NCI-H1436 treated with DMSO at 0.1 percent for 48 hours (cell line): ENCODE results near the gene PEX16.

Source experiments
- DNase-seq: peaks from one replicate; lab custom pipeline; 2025; lab: John Stamatoyannopoulos, UW

PEX16 gene

DNA sequence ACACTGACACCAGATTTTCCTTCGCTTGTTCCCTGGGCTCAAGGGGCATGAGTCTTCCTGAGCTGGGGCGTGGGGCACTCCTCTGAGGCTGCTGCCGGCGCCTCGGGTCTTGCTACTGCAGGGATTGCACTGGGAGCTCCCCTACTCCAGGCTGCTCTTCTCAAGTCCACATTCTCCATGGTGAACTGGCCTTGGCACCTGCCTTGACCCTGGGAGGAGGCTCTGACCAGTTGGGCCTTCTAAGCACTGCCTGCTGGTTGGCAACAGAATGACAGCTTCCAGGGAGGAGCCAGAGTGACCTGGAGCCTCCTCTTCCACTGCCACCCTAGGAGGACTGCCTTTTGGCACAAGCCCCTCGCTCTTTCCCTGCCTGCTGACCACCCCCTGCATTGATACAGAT, 20.1 kb downstream of the PEX16 start:
- no peak for DNase-seq

DNA sequence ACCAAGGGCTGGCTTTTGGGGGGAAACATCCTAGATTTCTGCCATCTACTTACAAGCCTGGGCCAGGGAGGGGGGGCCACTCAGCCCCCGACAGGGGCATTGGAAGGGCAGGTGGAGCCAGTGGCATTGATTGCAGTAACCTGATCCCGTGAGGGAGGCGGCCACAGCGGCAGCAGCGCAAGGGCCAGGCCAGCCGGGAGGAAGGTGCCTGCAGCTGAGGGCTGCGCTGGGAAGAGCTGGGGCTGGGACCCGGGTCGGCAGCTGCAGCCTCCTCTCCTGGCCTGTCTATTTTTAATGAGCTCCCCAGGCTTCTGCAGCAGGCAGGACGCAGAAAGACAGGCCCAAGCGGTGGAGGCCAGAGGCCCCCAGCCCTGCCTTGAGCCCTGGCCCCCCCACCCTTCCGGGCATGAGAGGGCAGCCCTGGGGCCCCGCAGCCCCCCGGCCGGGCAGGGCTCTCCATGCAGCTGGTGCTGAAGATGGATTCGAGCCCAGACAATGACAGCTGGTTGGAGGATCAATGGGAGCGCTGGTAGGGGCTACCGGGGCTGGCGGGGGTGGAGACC, 21.2 kb downstream of the PEX16 start:
- peak; percentile 13 for DNase-seq

DNA sequence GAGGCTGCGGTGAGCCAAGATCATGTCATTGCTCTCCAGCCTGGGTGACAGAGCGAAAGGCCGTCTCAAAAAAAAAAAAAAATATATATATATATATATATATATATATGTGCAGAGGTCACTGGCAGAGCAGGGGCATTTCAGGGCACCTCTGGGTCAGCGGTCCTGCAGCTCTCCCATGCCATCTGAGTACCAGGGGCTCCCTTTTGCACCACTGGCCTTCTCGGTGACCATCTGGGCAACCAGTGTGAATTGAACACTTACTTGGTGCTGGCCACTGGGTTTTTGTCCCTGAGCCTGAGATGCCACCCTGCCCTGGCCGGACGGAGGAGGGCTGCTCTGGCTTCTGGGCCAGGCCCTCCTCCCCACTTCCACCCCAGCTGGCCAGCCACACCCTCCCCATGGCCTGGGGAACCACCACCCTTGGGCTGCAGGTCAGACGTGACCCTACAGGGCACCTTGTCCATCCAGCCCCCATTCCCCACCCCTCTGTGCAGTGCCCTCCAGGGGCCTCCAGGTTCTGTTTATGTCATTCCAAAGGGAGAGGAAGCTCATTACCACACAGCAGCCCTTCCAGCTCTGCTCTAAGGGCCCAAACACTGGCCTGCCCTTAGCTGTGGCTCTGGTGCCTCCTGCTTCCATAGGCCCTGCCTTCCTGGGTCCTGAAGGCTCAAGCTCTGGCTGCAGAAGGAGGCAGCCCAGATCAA, 22.0 kb downstream of the PEX16 start:
- DNase-seq, result no peak

DNA sequence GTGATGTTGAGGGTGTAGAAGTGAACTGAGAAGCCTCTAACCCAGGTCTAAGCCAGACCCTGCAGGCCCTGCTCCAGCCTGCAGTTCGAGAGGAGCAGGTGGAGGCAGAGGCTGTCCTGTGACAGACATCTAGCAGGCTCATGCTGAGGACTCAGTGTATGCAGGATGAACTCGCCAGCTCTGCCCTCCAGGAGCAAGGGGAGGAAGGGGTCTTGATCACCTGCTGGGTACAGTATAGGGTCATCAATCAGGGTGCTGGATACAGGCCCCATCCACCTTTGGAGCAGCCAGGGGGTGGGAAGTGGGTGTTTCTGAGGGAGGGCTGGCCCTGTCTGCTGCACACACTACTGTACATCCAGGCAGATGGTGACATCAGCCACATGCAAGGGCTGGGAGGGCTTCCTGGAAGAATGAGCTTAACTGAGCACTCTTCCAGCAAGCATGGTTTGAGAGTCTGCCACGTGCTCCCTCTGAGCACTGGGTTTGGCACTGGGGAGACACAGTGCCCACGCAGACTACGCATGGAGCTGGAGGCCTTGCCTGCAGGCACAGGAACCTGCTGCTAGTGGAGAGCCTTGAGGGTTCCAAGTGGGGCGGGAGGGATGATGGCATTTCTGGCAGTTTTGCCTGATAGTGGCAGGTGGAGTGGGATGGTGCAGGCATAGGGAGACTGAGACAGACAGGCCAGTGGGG, 23.0 kb downstream of the PEX16 start:
- no peak for DNase-seq

DNA sequence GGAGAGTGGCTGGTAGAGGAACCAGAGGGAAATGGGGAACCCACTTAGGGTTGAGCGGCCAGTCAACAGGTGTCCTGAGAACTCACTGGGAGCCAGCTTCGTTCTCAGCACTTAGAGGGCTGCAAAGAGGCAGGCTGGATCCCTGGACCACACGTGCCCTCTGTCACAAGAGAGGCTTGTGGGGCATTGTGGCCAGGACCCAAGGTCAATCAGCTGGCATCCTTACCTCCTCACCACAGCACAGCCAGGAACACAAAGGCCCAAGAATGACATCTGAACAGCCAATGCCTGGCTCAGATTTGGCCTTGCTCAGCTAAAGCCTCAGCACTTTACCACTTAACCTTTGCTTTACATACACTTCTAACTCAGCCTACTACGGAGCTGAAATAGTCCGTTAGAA, 24.8 kb downstream of the PEX16 start:
- no peak for DNase-seq

DNA sequence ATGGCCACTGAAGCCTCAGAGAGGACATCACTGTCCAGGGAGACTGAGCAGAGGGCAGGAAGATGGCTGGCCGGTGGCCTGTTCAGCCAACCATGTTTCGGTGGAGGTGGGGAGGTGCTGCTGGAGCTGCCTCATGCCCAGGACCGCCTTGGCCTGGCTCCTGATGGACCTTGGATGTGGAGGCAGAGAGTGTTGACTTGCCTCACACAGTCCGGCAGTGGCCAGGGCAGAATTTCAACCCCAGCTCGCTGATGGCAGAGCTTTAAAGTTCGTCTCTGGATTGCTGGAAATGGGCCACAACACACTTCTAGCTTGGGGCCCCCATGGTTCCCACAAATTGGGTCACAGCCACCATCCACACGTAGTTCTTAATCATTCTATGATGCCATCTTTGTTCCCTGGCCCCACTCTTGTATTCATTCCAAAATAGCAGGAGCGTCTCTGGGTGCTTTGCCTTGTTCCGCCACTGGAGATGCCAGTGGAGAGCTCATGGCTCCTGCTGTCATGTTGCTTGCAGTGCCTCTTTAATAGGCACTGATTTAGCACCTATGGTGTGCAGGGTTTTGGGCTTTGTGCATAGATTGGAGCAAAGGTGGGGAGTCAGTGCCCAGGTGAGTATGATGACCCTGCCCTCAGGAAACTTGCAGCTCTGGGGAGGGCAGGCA, 26.7 kb downstream of the PEX16 start:
- DNase-seq, result no peak

DNA sequence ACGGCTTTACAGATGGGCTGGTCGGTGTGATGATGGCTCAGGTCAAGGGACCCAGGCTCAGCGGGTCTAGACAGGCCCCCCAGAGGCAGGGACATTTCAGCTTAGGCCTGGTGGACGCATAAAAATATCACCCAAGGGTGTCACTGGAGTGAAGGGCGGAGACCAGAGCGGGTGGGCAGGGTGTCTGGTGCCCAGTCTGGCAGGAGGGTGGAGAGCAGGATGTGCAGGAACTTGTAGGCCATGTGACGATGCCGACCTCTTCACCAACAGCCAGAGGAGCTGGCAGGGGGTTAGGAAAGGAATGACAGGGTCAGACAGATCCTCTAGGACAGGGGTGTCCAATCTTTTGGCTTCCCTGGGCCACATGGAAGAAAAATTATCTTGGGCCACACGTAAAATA, 27.7 kb downstream of the PEX16 start:
- no peak for DNase-seq

DNA sequence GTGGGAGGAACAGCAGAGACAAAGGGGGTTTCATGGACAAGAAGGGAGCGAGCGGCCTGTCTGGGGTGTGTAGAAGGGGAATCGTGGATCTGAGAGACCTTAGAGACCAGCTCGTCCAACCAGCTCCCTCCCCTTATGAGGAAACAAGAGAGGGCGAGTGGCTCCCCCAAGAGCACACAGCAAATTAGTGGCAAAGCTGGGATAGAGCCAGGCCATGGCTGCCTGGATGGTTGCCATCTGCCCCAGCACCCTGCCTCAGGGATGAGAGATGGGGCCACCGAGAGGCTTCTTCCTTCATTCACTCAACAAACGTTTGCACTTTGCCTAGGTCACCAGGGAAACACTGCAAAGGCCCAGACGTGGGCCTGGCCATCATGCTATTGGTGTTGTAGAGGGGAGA, 28.1 kb downstream of the PEX16 start:
- DNase-seq, result no peak

DNA sequence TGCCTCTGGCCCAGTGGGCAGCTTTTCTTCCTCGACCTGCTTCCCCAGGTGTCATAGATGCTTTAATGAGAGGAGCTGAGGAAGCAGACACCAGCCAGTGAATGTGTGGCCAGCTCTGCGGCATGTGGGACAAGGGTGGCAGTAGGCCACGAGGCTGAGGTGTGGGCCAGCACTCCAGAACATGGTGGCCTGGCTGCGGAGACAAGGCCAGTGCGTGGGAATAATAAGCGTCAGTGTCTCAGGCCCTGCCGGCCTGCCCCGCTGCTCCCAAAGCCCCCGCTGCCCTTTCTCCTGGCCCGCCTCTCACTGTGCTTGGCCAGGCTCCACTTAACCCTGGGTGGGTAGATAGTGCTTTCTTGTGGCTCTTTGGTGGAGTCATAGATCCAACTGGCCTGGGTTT, 30.1 kb downstream of the PEX16 start:
- no peak for DNase-seq

DNA sequence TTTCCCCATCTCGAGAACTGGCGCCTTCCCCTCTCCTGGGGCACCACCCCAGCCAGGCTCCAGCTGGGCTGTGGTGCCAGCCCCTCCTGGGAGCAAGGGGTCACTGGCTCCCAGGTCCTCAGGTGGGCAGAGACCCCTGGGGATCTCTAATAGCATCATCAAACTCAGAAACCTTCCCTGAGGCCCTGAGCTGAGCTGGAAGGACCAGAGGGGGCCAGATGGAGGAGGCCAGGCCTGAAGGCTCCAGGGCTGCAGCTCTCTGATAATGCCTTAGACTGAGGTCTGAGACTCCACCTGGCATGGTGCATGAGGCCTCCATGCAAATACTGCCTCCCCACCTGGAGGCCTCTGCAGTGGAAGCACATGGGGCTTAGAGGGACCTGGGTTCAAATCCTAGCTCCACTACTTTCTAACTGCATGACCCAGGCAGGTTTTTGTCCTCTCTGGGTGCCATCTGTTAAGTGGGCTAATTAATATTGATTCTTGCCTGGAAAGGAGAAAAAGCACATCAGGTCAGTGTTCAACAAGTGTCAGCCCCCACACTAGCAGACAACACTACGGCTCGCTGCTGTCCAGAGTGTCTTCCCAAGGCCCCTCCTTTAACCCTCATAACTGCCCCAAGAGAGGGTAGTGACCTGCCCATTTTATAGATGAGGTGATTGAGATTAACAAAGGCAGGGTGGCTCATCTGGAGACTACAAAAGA, 30.7 kb downstream of the PEX16 start:
- no peak for DNase-seq

DNA sequence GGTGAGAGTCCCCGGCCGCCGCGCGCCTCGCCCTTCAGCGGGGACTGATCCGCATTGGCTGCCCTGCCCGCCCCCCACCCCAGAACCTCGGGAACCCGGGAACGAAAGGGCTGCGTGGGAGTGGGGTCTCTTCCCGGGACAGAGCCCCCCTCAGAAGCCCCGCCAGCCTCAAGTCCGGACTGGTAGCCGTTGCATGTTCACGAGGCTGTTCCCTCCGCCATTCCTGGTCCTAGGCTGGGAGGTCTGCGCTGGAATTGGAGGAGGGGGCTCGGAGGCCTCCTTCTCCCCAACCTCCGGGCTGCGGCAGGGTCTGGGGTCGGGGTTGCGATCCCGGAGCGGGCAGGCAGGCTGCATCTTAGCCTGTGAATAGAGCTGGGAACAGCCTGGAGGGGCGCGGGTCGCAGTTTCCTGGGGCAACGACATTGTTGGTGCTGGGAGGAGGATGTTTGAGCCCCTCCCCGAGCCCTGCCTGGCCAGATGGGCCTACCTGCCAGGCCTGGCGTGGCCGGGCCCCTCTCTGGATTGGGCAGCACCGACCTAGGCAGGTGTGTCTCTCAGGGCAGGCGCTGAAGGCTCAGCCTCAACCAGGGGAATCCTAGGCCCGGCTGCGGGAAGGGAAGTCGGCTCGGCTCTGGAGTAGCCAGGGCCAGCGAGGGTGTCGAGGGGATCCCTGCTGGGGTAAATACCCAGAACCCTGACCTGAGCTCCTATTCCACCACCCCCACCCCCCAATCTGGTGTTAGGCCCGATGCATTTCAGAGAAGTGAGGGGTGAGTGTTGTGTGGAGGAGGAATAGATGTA, 31.6 kb downstream of the PEX16 start:
- DNase-seq, result no peak

DNA sequence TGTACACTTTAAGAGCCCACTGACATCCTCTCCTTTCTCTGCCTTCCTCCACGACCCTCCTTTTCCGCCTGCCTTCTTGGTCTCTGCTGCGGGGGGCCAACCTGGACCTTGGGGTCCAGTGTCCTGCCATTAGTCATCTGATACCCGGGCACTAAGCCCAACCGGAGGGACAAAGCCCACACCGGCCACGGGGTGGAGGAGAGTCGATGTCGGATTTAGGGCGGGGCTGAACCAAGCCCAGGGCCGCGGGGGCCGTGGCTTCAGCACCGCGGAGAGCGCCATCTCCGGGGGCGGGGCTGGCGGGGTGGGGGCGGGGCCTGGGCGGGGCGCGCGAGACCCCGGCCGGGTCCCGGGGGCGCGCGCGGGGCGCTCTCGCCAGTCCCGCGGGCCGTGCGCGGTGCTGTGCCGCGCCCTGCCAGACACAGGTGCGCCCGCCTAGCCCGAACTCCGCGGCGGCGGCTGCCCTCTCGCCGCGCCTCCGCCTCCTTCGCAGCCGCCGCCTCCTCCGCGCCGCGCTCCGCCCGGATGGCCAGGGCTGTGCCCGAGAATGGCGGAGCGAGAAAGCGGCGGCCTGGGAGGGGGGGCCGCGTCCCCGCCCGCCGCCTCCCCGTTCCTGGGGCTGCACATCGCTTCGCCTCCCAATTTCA, 32.3 kb downstream of the PEX16 start, which contains the start of gene MAPK8IP1:
MAPK8IP1 (plus strand) TSS at position 378 of the 647 bp plus-strand sequence; CDS start at position 548, 170 bp downstream.
- DNase-seq, result no peak

DNA sequence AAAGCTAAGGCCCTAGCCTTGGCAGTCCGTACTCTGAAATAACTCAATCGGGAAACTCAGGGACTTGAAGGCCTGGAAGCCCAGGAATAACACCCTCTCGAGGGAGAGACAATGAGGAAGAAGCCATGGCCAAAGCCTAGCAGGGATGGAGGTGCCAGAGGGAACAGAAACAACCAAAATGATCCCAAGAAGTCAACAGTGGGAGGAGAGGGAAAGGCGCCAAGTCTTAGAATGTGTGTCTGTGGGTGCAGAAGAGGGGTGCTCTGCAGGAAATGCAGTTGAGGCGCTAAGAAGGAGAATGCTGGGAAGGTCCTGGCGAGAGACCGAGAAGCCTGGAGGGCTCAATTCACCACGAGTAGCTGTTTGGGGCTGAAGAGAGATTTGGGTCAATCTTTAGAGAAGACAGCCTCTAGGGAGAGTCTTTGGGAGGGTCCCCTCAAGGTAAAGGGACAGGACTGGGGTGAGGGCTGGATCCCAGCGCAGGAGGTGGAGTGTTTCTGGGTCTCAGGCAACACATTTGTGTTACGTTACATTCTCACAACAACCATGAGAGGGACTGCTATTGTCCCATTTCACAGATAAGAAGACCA, 33.0 kb downstream of the PEX16 start:
- DNase-seq, result no peak

DNA sequence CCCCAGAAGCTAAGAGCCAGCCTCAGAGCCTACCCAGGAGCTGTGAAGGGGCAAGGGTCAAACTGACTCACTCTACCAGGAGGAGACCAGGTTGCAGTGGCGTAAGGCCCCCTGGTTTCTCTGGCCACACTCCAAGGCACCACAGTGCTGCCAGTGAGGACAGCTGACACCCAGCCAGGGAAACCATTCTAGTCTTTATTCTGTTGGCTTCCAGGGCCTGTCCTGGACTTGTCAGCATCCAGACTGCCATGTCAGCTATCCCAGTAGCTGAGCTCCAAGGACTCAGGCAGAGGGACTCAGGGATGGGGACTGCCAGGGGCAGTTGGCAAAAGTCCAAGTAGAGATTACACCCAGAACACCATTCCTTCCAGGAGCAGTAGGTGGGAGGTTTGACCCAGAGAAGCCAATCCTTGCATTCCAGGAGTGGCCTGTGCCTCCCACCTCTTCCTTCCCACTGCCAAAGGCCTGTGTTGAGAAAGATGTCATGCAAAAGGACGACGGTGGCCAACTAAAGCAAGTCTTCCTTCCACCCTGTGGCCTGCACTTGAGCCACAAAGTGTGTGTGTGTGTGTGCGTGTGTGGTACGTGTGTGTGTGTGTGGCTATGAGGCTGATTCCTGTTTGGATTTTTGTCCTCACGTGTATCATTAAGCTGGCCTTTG, 35.8 kb downstream of the PEX16 start:
- DNase-seq, result no peak

DNA sequence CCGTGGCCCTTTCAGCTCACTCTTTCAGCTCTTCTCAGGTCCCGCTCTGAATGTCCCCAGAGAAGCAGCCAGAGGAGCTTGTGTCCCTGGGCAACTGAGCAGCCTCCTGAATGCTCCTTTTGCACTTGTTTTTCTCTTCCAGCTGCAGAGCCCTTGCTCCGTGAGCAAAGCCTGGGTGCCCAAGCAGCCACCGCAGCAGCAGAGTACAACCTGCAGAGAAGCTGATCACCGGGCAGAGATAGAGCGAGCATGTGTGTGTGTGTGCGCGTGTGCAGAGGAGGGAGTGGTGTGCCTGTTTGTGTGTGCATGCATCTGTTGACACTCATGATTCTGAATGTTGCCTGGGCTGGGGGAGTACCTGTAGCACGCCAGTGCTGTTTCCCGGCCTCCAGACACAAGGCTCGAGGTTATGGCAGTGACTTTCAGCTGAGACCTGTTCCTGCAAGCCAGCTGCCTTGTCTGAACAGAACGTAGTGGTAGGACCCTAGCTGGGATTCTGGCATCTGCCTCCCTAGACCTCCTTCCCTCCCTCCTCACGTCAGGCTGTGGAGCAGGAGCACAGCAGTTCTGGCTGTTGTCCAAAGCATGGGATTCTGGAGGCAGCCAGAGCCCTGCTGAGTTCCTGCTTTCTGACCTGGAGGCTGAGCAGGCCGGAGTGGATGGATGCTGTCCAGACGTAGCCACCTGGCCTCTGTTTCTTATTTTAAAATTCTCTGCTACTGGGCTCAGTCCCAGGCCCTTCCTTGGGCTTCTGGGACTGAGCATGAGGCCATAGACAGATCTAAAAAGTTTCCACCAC, 36.7 kb downstream of the PEX16 start:
- no peak for DNase-seq

DNA sequence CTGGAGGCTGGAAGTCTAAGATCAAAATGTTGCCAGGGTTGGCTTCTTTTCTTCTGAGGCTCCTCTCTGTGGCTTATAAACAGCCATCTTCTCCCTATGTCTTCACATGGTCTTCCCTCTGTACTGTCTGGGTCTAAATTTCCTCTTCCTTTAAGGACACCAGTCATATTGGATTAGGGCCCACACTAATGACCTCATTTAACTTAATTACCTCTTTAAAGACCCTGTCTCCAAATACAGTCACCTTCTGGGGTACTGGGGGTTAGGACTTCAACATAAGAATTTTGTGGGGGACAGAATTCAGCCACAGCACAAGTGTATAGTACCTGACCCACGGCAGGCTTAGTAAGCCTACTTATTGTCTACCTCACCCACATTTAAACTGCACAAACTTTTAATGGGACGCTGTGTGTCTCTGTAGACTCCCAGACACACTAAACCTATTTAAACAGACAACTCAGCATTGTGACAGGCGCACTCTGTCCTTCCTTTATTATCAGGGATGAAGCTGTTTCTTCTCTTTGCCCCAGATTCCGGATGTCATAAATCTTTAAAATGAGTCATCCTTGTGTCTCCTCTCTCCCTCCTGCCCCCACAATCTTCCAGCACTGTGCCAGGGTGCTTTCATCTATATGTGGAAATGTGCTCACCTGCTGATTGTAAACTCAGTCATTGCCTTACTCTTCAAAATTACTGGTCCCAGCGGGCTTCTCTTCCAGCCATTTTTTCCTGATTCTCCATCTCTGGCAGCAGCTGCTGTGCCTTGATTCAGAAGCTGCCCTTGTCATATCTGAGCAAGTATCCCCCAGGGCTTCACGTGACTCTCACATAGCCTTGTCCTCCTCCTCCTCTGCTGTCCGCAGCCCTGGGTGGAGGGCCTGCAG, 37.6 kb downstream of the PEX16 start:
- DNase-seq, result no peak

DNA sequence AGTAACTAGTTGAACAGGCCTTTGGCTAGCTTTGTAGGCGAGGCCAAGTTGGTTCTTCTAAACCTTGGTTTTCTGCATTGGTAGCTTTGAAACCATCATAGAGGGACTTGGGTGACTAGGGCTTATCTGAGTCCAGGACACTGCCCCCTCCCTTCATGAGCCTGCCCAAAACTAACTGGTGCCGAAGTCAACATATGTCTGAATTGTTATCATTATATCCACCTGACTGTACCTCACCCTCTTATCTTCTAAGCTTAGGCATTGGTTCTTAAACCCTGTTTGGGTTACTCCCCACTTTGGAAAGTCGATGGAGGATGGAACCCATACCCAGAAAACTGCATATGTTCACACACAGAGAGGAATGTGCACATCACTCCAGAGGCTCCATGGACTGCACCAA, 39.8 kb downstream of the PEX16 start:
- DNase-seq, result no peak

DNA sequence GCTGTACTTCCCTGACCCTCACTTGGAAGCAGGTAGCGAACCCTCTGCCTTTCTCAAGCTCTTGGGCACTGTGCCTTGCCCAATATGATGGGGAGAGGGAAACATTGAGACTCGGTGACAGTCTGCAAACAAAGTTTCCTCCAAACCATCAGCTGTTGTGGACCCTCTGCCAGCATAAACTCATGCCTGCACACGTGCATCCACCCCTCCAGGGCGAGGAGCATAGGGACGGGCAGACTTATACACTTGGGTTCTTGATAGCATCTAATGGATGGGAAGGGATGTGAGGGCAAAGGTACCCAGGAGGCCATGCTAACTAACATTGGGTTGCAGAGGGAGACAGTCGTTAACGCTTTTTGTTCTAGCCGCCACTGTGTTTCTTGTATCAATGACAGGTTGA, 40.5 kb downstream of the PEX16 start:
- no peak for DNase-seq
